ENCODE measurements around the gene SATB2.

Gene SATB2

GRCh38 chr2:199469514-199470360, 12.0 kb upstream of the SATB2 start (continued):
- TF ChIP-seq ZNF280C (tag by site-specific recombination; IDR thresholded peaks at IDR 0.05) (no peak), REST (tag by site-specific recombination; IDR thresholded peaks at IDR 0.05) (no peak), KLF16 (tag by site-specific recombination; IDR thresholded peaks at IDR 0.05) (no peak), TSHZ1 (tag by site-specific recombination; IDR thresholded peaks at IDR 0.05; ENCODE audit: borderline replicate concordance) (no peak), ZNF830 (tag by site-specific recombination; IDR thresholded peaks at IDR 0.05; ENCODE audit: low read depth) (no peak), SETDB1 (IDR thresholded peaks at IDR 0.05; ENCODE audit: insufficient read length, low read length) (no peak), HOXD13 (CRISPR knock-in tag; IDR thresholded peaks at IDR 0.05; ENCODE audit: borderline replicate concordance) (no peak), ZNF692 (tag by site-specific recombination; IDR thresholded peaks at IDR 0.05) (no peak)

- no peak overlapping the region for H3K4me3 ChIP-seq (ENCODE audit: low read depth, low read length)
- H3K4me1 ChIP-seq (ENCODE audit: control insufficient read depth, insufficient read depth, low read length) = no peaks in the 10 kb centered on the region
- H3K36me3 ChIP-seq (ENCODE audit: control insufficient read depth in 2 of 2, insufficient read depth in 1 of 2, low read length in 2 of 2) = no peaks in the 10 kb centered on the region
- H3K9me3 ChIP-seq (ENCODE audit: control insufficient read depth, insufficient read depth, low read depth, low read length) = no peaks in the 10 kb centered on the region
- H3K27ac ChIP-seq (ENCODE audit: extremely low read depth, low read depth, low read length) = no peak overlapping the region
- ChIA-PET POLR2A (no interaction called here), CTCF (interaction anchor here (1.0 to 5.3 kb wide), 3 partner anchors 17 to 1155 kb away, joined by 3 to 30 read pairs (median 3); no protein-coding TSS in a partner anchor)
- no peak for TF ChIP-seq PRDM10 (tag by site-specific recombination; IDR thresholded peaks at IDR 0.05)
- no peak for TF ChIP-seq SP3 (tag by site-specific recombination; IDR thresholded peaks at IDR 0.05)
- TF ChIP-seq ZSCAN4 (tag by site-specific recombination; IDR thresholded peaks at IDR 0.05) = no peak
- no peak for TF ChIP-seq ZNF660 (tag by site-specific recombination; IDR thresholded peaks at IDR 0.05)
- TF ChIP-seq ZNF221 (tag by site-specific recombination; IDR thresholded peaks at IDR 0.05; ENCODE audit: borderline replicate concordance) = no peak
- no peak for TF ChIP-seq EGR2 (tag by site-specific recombination; IDR thresholded peaks at IDR 0.05; ENCODE audit: low read depth)
- no peak for TF ChIP-seq ZNF266 (tag by site-specific recombination; IDR thresholded peaks at IDR 0.05; ENCODE audit: low read depth)
- TF ChIP-seq ZNF239 (tag by site-specific recombination; IDR thresholded peaks at IDR 0.05) = no peak
- no peak for TF ChIP-seq WT1 (tag by site-specific recombination; IDR thresholded peaks at IDR 0.05)
Observed at GRCh38 chr2:199468561-199469513, 11.1 kb upstream of the SATB2 start.

All from HEK293 (cell line).